Kidney epithelial cell (primary cell): Measurements from ENCODE around the gene PPP3CA. TPM values are rescaled to one million over a fixed set of nuclear protein-coding genes. Genes with fewer than 3 reads are reported as not detected.

ENCODE experiments used
- DNase-seq: peaks from one replicate; pipeline ENCODE4 v3.0.0-alpha.2; 2010; ENCODE audit warnings: low read depth
- H3K27me3 ChIP-seq: 2 replicates; pipeline ENCODE4 v1.6.0; 2011; ENCODE audit warnings: low read length; ENCODE audit not compliant: control insufficient read depth, insufficient read depth
- H3K36me3 ChIP-seq: 2 replicates; pipeline ENCODE4 v1.5.1; 2011; ENCODE audit warnings: low read length; ENCODE audit not compliant: control insufficient read depth, insufficient read depth
- H3K4me3 ChIP-seq: 2 replicates; pipeline ENCODE4 v1.5.1; 2011; ENCODE audit warnings: low read depth, mild to moderate bottlenecking, control low read depth, low read length
- CTCF ChIP-seq: IDR thresholded peaks from 2 replicates; pipeline ENCODE4 v1.5.1; 2011; ENCODE audit warnings: mild to moderate bottlenecking, moderate library complexity, low read length, control low read depth, inconsistent platforms; ENCODE audit not compliant: insufficient read depth, poor library complexity, severe bottlenecking
- total RNA-seq: library from RNA; depleted of rRNA; stranded (reverse); fragments of >200 nt; gene quantifications from 2 replicates; pipeline ENCODE4 v1.2.3, GENCODE V29; 2015

PPP3CA gene
- total RNA-seq, 1 donor from 2014 or later = 26.5 TPM

GRCh38 chr4:101064541-101065180, 282.7 kb downstream of the PPP3CA start:
- no peak for DNase-seq
- TF ChIP-seq CTCF = no peak
- H3K36me3 ChIP-seq = no peaks in the 10 kb centered on the region
- H3K27me3 ChIP-seq = no peaks in the 10 kb centered on the region
- no peak overlapping the region for H3K4me3 ChIP-seq

DNA sequence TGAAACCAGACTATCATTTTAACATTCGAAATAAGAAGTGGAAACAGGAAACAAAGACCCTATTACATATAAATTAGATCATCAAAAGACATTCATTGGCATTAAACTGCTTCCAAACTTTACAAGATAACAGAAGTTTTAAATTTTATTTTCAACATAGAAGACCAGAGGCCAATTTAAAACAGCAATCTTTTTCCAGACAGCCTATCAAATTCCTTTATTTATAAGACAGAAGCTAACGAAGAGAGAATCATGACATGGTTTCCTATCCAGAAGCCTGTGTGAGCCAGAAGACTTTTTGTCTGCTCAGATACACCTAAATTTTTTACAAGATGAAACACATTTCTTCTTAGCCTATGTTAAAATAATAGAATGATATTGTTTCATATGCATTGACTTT, 291.9 kb downstream of the PPP3CA start:
- TF ChIP-seq CTCF = no peak
- no peak overlapping the region for H3K4me3 ChIP-seq
- H3K27me3 ChIP-seq = no peaks in the 10 kb centered on the region
- no peak for DNase-seq
- no peaks in the 10 kb centered on the region for H3K36me3 ChIP-seq

DNA sequence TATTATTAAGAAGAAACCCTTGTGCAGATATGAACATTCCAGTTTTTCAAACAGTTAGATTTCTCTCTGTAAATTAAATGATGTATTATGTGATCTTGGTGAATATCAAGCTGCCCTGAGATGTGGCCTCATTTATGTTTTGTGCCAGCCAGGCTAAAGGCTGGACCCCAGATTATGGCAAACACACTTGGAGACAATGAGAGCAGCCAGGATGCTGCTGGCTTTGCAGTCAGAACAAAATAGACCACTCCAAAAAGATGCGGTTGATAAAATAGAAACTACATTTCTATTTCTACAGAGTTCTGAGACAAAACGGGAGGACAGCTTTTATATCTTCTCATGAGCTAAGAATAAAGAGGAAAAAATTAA, 296.5 kb downstream of the PPP3CA start:
- DNase-seq = no peak

GRCh38 chr4:101050088-101050836, 297.1 kb downstream of the PPP3CA start:
- no peaks in the 10 kb centered on the region for H3K36me3 ChIP-seq
- no peak for DNase-seq
- TF ChIP-seq CTCF = no peak
- H3K27me3 ChIP-seq = no peaks in the 10 kb centered on the region
- no peak overlapping the region for H3K4me3 ChIP-seq

More for the DNA sequence above, 296.5 kb downstream of the PPP3CA start:
- no peak for TF ChIP-seq CTCF
- no peak overlapping the region for H3K4me3 ChIP-seq
- no peaks in the 10 kb centered on the region for H3K36me3 ChIP-seq
- H3K27me3 ChIP-seq = no peaks in the 10 kb centered on the region

GRCh38 chr4:101049549-101050001, 297.8 kb downstream of the PPP3CA start:
- DNase-seq = no peak
- no peaks in the 10 kb centered on the region for H3K36me3 ChIP-seq
- TF ChIP-seq CTCF = no peak
- no peak overlapping the region for H3K4me3 ChIP-seq
- no peaks in the 10 kb centered on the region for H3K27me3 ChIP-seq
